ENCODE data around the gene CEACAM18.
A peak's percentile ranks its signal among the peaks of the same experiment; 100 is the strongest.
"Not testable (repeated sequence)": the region's sequence is repeated elsewhere in the genome, so short reads cannot be mapped to it uniquely, and the experiment has no call there.

GRCh38 chr19:51447510-51447909, 30.8 kb upstream of the CEACAM18 start:
- TF ChIP-seq POLR2A (IDR thresholded peaks at IDR 0.05; ENCODE audit: low read depth, low read length); CTCF (conservative IDR thresholded peaks at IDR 0.05; ENCODE audit: low read depth, low read length); SMC3 (IDR thresholded peaks at IDR 0.05; ENCODE audit: low read depth, low read length); RCOR1 (IDR thresholded peaks at IDR 0.05; ENCODE audit: insufficient replicate concordance, low read length); RFX5 (IDR thresholded peaks at IDR 0.05; ENCODE audit: low read depth, low read length); FOS (IDR thresholded peaks at IDR 0.05; ENCODE audit: low read depth, low read length); RAD21 (IDR thresholded peaks at IDR 0.05; ENCODE audit: low read length); BHLHE40 (IDR thresholded peaks at IDR 0.05; ENCODE audit: low read depth, low read length); CEBPB (IDR thresholded peaks at IDR 0.05; ENCODE audit: low read depth, low read length); MXI1 (IDR thresholded peaks at IDR 0.05; ENCODE audit: borderline replicate concordance, low read depth, low read length); MAZ (IDR thresholded peaks at IDR 0.05; ENCODE audit: borderline replicate concordance, low read depth, low read length): not testable (repeated sequence)
- TF ChIP-seq, protein P1, sequence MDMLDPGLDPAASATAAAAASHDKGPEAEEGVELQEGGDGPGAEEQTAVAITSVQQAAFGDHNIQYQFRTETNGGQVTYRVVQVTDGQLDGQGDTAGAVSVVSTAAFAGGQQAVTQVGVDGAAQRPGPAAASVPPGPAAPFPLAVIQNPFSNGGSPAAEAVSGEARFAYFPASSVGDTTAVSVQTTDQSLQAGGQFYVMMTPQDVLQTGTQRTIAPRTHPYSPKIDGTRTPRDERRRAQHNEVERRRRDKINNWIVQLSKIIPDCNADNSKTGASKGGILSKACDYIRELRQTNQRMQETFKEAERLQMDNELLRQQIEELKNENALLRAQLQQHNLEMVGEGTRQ (IDR thresholded peaks at IDR 0.05; ENCODE audit: low read depth, low read length): not testable (repeated sequence)
- TF ChIP-seq MAFK (IDR thresholded peaks at IDR 0.05; ENCODE audit: low read depth, low read length): peak; percentile 6; the same call in 1 of the 2 replicates
- TF ChIP-seq, protein P2, sequence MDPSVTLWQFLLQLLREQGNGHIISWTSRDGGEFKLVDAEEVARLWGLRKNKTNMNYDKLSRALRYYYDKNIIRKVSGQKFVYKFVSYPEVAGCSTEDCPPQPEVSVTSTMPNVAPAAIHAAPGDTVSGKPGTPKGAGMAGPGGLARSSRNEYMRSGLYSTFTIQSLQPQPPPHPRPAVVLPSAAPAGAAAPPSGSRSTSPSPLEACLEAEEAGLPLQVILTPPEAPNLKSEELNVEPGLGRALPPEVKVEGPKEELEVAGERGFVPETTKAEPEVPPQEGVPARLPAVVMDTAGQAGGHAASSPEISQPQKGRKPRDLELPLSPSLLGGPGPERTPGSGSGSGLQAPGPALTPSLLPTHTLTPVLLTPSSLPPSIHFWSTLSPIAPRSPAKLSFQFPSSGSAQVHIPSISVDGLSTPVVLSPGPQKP (IDR thresholded peaks at IDR 0.05; ENCODE audit: borderline replicate concordance, low read depth, low read length): not testable (repeated sequence)

All from IMR-90 (cell line).